HUES64 (cell line): ENCODE results near the gene ATG9B.

ENCODE experiments used
- H3K27ac ChIP-seq: 2 replicates; pipeline ENCODE4 v1.7.0; 2013; ENCODE audit warnings: low read depth, low read length, inconsistent platforms
- H3K27me3 ChIP-seq: 2 replicates; pipeline ENCODE4 v1.6.1; 2013; ENCODE audit warnings: mild to moderate bottlenecking, low read length; ENCODE audit not compliant: insufficient read depth
- H3K36me3 ChIP-seq: 2 replicates; pipeline ENCODE4 v1.6.1; 2013; ENCODE audit warnings: mild to moderate bottlenecking, low read length; ENCODE audit not compliant: insufficient read depth
- H3K4me1 ChIP-seq: 2 replicates; pipeline ENCODE4 v1.6.1; 2013; ENCODE audit warnings: mild to moderate bottlenecking, low read length, moderate library complexity; ENCODE audit not compliant: insufficient read depth
- H3K4me3 ChIP-seq: 2 replicates; pipeline ENCODE4 v1.5.1; 2013; ENCODE audit warnings: mild to moderate bottlenecking, low read length, moderate library complexity
- H3K9ac ChIP-seq: 2 replicates; pipeline ENCODE4 v1.6.1; 2013; ENCODE audit warnings: mild to moderate bottlenecking, low read depth, low read length
- H3K9me3 ChIP-seq: 2 replicates; pipeline ENCODE4 v1.6.1; 2013; ENCODE audit warnings: low read depth, low read length; ENCODE audit not compliant: insufficient read depth
- WGBS: fragments of 150-250, 120-280 bp; methylation state at CpG from one replicate; pipeline ENCODE4 v1.1.7; 2013; ENCODE audit warnings: missing lambda C conversion rate; 5-methylcytosine and 5-hydroxymethylcytosine counted together

Gene ATG9B

GRCh38 chr7:151023232-151023631 lies 1.1 kb downstream of the ATG9B start:
- H3K27ac ChIP-seq, result no peak overlapping the region
- H3K36me3 ChIP-seq, result no peaks in the 10 kb centered on the region
- no peaks in the 10 kb centered on the region for H3K9me3 ChIP-seq
- H3K27me3 ChIP-seq, result peaks cover 24% of the 10 kb centered on the region
- H3K9ac ChIP-seq, result no peak overlapping the region
- peaks cover 27% of the 10 kb centered on the region for H3K4me1 ChIP-seq
- no peak overlapping the region for H3K4me3 ChIP-seq
- WGBS, result 94% methylated on average over 10 of the region's 10 CpGs

- no peaks in the 10 kb centered on the region for H3K36me3 ChIP-seq
- H3K4me3 ChIP-seq, result no peak overlapping the region; the same call in 1 of the 2 replicates
- H3K27ac ChIP-seq, result no peak overlapping the region
- no peaks in the 10 kb centered on the region for H3K9me3 ChIP-seq
- H3K9ac ChIP-seq, result peak overlapping the region; percentile 35; the same call in 1 of the 2 replicates
- 37% methylated on average over 6 of the region's 7 CpGs for WGBS
- peaks cover 45% of the 10 kb centered on the region for H3K27me3 ChIP-seq
- peaks cover 13% of the 10 kb centered on the region for H3K4me1 ChIP-seq
Observed at GRCh38 chr7:151020231-151020630, 4.1 kb downstream of the ATG9B start.

GRCh38 chr7:151019130-151019447 lies 5.2 kb downstream of the ATG9B start:
- 52% methylated on average over 20 of the region's 20 CpGs for WGBS

GRCh38 chr7:151018421-151019129 lies 5.7 kb downstream of the ATG9B start:
- H3K36me3 ChIP-seq, result no peaks in the 10 kb centered on the region
- no peak overlapping the region for H3K27ac ChIP-seq
- H3K4me3 ChIP-seq, result peak overlapping the region; percentile 33
- H3K9me3 ChIP-seq, result no peaks in the 10 kb centered on the region
- WGBS, result 2% methylated on average over 81 of the region's 82 CpGs
- H3K4me1 ChIP-seq, result peaks cover 13% of the 10 kb centered on the region
- peaks cover 45% of the 10 kb centered on the region for H3K27me3 ChIP-seq
- peak overlapping the region; percentile 35; the same call in 1 of the 2 replicates for H3K9ac ChIP-seq

More at GRCh38 chr7:151019130-151019447, 5.2 kb downstream of the ATG9B start:
- peak overlapping the region; percentile 35; the same call in 1 of the 2 replicates for H3K9ac ChIP-seq
- no peak overlapping the region for H3K27ac ChIP-seq
- no peaks in the 10 kb centered on the region for H3K36me3 ChIP-seq
- H3K27me3 ChIP-seq, result peaks cover 45% of the 10 kb centered on the region
- H3K4me3 ChIP-seq, result peak overlapping the region; percentile 33
- H3K9me3 ChIP-seq, result no peaks in the 10 kb centered on the region
- H3K4me1 ChIP-seq, result peaks cover 13% of the 10 kb centered on the region

GRCh38 chr7:151017953-151018420 lies 6.3 kb downstream of the ATG9B start:
- Histone ChIP-seq H3K4me1 (peaks cover 15% of the 10 kb centered on the region), H3K36me3 (no peaks in the 10 kb centered on the region), H3K4me3 (peak overlapping the region; percentile 33), H3K27ac (no peak overlapping the region), H3K9me3 (no peaks in the 10 kb centered on the region), H3K9ac (0 out of 2 replicates have a peak overlapping the region, but pooled peaks have one; percentile 35), H3K27me3 (peaks cover 48% of the 10 kb centered on the region)
- WGBS, result 11% methylated on average over 34 of the region's 34 CpGs

GRCh38 chr7:151017370-151017952 lies 6.8 kb downstream of the ATG9B start:
- H3K27ac ChIP-seq, result no peak overlapping the region

GRCh38 chr7:151016942-151017341 lies 7.4 kb downstream of the ATG9B start:
- peaks cover 22% of the 10 kb centered on the region for H3K4me1 ChIP-seq
- H3K9me3 ChIP-seq, result no peaks in the 10 kb centered on the region
- H3K27me3 ChIP-seq, result peaks cover 48% of the 10 kb centered on the region
- no peaks in the 10 kb centered on the region for H3K36me3 ChIP-seq
- H3K9ac ChIP-seq, result no peak overlapping the region
- no peak overlapping the region for H3K4me3 ChIP-seq
- H3K27ac ChIP-seq, result no peak overlapping the region
- 87% methylated on average over 15 of the region's 15 CpGs for WGBS

More at GRCh38 chr7:151017370-151017952, 6.8 kb downstream of the ATG9B start:
- WGBS, result 75% methylated on average over 13 of the region's 13 CpGs
- Histone ChIP-seq H3K27me3 (peaks cover 48% of the 10 kb centered on the region), H3K9me3 (no peaks in the 10 kb centered on the region), H3K4me3 (peak overlapping the region; percentile 33), H3K36me3 (no peaks in the 10 kb centered on the region), H3K4me1 (peaks cover 19% of the 10 kb centered on the region), H3K9ac (no peak overlapping the region)

GRCh38 chr7:151016505-151016904 lies 7.8 kb downstream of the ATG9B start:
- 85% methylated on average over 8 of the region's 8 CpGs for WGBS
- H3K9me3 ChIP-seq, result no peaks in the 10 kb centered on the region
- no peaks in the 10 kb centered on the region for H3K36me3 ChIP-seq
- no peak overlapping the region for H3K27ac ChIP-seq
- peaks cover 48% of the 10 kb centered on the region for H3K27me3 ChIP-seq
- H3K9ac ChIP-seq, result no peak overlapping the region
- H3K4me1 ChIP-seq, result peaks cover 22% of the 10 kb centered on the region
- H3K4me3 ChIP-seq, result no peak overlapping the region

GRCh38 chr7:151015967-151016366 lies 8.3 kb downstream of the ATG9B start:
- peaks cover 48% of the 10 kb centered on the region for H3K27me3 ChIP-seq
- H3K4me1 ChIP-seq, result peaks cover 21% of the 10 kb centered on the region
- H3K27ac ChIP-seq, result no peak overlapping the region
- H3K4me3 ChIP-seq, result no peak overlapping the region
- no peaks in the 10 kb centered on the region for H3K36me3 ChIP-seq
- H3K9me3 ChIP-seq, result no peaks in the 10 kb centered on the region
- H3K9ac ChIP-seq, result no peak overlapping the region
- WGBS, result 94% methylated on average over 5 of the region's 5 CpGs

- Histone ChIP-seq H3K36me3 (no peaks in the 10 kb centered on the region), H3K9me3 (no peaks in the 10 kb centered on the region), H3K27me3 (peaks cover 41% of the 10 kb centered on the region), H3K9ac (no peak overlapping the region), H3K4me1 (peaks cover 20% of the 10 kb centered on the region), H3K4me3 (no peak overlapping the region), H3K27ac (no peak overlapping the region)
- WGBS, result 88% methylated on average over 8 of the region's 8 CpGs
Observed at GRCh38 chr7:151014950-151015349, 9.3 kb downstream of the ATG9B start.

GRCh38 chr7:151013733-151014497 lies 10.4 kb downstream of the ATG9B start:
- Histone ChIP-seq H3K9ac (peak overlapping the region; percentile 21; the same call in 1 of the 2 replicates), H3K27me3 (peaks cover 31% of the 10 kb centered on the region), H3K27ac (no peak overlapping the region), H3K4me3 (peak overlapping the region; percentile 57), H3K4me1 (peaks cover 23% of the 10 kb centered on the region), H3K9me3 (no peaks in the 10 kb centered on the region), H3K36me3 (no peaks in the 10 kb centered on the region)
- 67% methylated on average over 55 of the region's 55 CpGs for WGBS
